Stimulated activated memory B cell treated with anti-CD40 and anti-IgM and Interleukin-4, amounts not matched to agents 10 μg/mL and 1 μg/mL and 100 μg/mL, for 72 hours (primary cell): Measurements from ENCODE around the gene PTPRM.
"Not testable (repeated sequence)": the region's sequence is repeated elsewhere in the genome, so short reads cannot be mapped to it uniquely, and the experiment has no call there.

ENCODE experiments used
- ATAC-seq: fragments of 150-1000 bp; cut with Tn5 transposase; 2 replicates; pipeline ENCODE4 v1.10.0; 2021
- H3K27ac Mint-ChIP-seq: one replicate; pipeline ENCODE4 v1.8.0; 2022; ENCODE audit warnings: mild to moderate bottlenecking, mixed read lengths
- H3K27me3 Mint-ChIP-seq: one replicate; pipeline ENCODE4 v1.8.0; 2022; ENCODE audit warnings: mixed read lengths
- H3K36me3 Mint-ChIP-seq: one replicate; pipeline ENCODE4 v1.8.0; 2022; ENCODE audit warnings: mixed read lengths
- H3K4me1 Mint-ChIP-seq: one replicate; pipeline ENCODE4 v1.8.0; 2022; ENCODE audit warnings: mixed read lengths
- H3K4me3 Mint-ChIP-seq: one replicate; pipeline ENCODE4 v1.8.0; 2022; ENCODE audit warnings: mild to moderate bottlenecking, moderate library complexity, mixed read lengths
- H3K9me3 Mint-ChIP-seq: one replicate; pipeline ENCODE4 v1.8.0; 2022; ENCODE audit warnings: mixed read lengths

The PTPRM gene

DNA sequence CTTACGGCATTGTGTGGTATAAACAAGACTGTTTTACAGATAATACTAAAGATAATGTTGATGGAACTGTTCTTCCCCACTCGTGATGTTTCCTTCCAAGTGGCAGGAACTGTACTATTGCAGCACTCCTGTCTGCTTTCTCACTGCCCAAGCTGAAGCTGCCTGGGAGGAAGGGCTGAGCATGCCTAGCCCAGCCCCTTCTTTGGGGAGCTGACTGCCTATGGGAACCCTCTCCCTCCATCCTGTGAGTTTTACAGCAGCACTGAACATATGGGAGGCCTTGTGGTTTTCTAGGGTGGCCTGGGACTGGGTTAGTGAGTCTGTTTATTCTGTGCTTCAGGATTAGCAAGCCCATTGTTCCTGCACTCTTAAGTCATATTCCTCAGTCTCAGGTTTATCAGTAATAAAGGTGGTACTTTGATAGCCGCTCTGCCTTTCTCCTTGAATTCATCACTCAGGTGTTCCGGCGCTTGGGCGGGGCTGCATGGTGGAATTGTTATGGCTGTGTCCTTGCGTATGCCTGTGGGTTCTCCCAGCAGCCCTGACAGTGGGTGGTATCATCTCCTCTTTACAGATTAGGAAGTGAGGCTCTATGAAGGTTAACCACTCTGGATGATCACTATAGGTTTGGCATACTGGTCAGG, 379.7 kb downstream of the PTPRM start:
- H3K27me3 Mint-ChIP-seq, result no peaks in the 10 kb centered on the region
- H3K9me3 Mint-ChIP-seq, result peaks cover 3% of the 10 kb centered on the region
- H3K27ac Mint-ChIP-seq, result no peak overlapping the region
- no peaks in the 10 kb centered on the region for H3K4me1 Mint-ChIP-seq
- no peak for ATAC-seq
- no peak overlapping the region for H3K4me3 Mint-ChIP-seq
- H3K36me3 Mint-ChIP-seq, result no peaks in the 10 kb centered on the region

GRCh38 chr18:7950380-7951136, 383.4 kb downstream of the PTPRM start:
- Mint-ChIP-seq H3K9me3 (no peaks in the 10 kb centered on the region), H3K27ac (no peak overlapping the region), H3K36me3 (no peaks in the 10 kb centered on the region), H3K4me1 (no peaks in the 10 kb centered on the region), H3K4me3 (no peak overlapping the region), H3K27me3 (no peaks in the 10 kb centered on the region)
- peak; percentile 8 for ATAC-seq

- ATAC-seq, result no peak
- H3K36me3 Mint-ChIP-seq, result no peaks in the 10 kb centered on the region
- H3K4me3 Mint-ChIP-seq, result no peak overlapping the region
- no peak overlapping the region for H3K27ac Mint-ChIP-seq
- no peaks in the 10 kb centered on the region for H3K9me3 Mint-ChIP-seq
- no peaks in the 10 kb centered on the region for H3K4me1 Mint-ChIP-seq
- no peaks in the 10 kb centered on the region for H3K27me3 Mint-ChIP-seq
Measured at GRCh38 chr18:7953095-7953958, 386.2 kb downstream of the PTPRM start.

DNA sequence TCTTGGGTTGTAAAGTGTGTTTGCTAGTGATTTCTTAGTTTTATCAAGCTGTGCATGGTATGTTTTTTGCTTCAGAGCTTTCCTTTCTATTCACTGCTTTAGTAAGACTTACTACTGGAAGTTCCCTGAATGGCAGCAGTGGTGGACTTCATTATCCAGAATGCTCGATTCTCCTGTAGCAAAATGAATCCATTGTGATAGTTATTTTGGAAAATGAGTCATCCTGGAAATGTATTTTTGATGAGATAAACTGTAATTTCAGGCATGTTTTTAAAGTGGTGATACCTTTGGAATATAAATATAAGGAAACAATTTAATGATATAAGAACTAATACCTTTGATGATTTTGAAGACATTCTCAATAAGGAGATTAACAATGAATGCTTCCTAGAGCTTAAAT, 387.1 kb downstream of the PTPRM start:
- Mint-ChIP-seq H3K27me3 (no peaks in the 10 kb centered on the region), H3K4me1 (no peaks in the 10 kb centered on the region), H3K4me3 (no peak overlapping the region), H3K27ac (no peak overlapping the region), H3K9me3 (no peaks in the 10 kb centered on the region), H3K36me3 (no peaks in the 10 kb centered on the region)
- no peak for ATAC-seq

DNA sequence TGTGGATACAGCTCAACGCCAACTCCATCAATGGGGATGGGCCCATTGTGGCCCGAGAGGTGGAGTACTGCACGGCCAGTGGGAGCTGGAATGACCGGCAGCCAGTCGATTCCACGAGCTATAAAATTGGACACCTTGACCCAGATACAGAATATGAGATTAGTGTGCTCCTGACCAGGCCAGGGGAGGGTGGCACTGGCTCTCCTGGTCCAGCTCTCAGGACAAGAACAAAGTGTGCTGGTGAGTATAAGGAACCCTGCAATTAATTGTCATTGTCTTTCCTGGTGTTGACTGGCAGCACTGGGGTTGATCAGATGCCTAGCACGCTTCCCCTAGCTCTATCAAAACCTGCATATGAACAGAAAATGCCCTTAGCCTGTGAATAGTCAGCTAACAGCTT, 388.1 kb downstream of the PTPRM start:
- Mint-ChIP-seq H3K36me3 (no peaks in the 10 kb centered on the region), H3K27me3 (no peaks in the 10 kb centered on the region), H3K4me3 (no peak overlapping the region), H3K4me1 (no peaks in the 10 kb centered on the region), H3K9me3 (no peaks in the 10 kb centered on the region), H3K27ac (no peak overlapping the region)
- ATAC-seq, result no peak

- no peaks in the 10 kb centered on the region for H3K4me1 Mint-ChIP-seq
- no peaks in the 10 kb centered on the region for H3K36me3 Mint-ChIP-seq
- no peak overlapping the region for H3K27ac Mint-ChIP-seq
- no peak overlapping the region for H3K4me3 Mint-ChIP-seq
- no peak for ATAC-seq
- no peaks in the 10 kb centered on the region for H3K9me3 Mint-ChIP-seq
- H3K27me3 Mint-ChIP-seq, result no peaks in the 10 kb centered on the region
Measured at GRCh38 chr18:7957297-7957696, 390.2 kb downstream of the PTPRM start.

- Mint-ChIP-seq H3K36me3 (no peaks in the 10 kb centered on the region), H3K27ac (no peak overlapping the region), H3K4me1 (no peaks in the 10 kb centered on the region), H3K27me3 (no peaks in the 10 kb centered on the region), H3K9me3 (no peaks in the 10 kb centered on the region), H3K4me3 (no peak overlapping the region)
- no peak for ATAC-seq
Measured at GRCh38 chr18:7958081-7958896, 391.2 kb downstream of the PTPRM start.

- no peak overlapping the region for H3K27ac Mint-ChIP-seq
- no peaks in the 10 kb centered on the region for H3K4me1 Mint-ChIP-seq
- H3K27me3 Mint-ChIP-seq, result no peaks in the 10 kb centered on the region
- H3K4me3 Mint-ChIP-seq, result no peak overlapping the region
- no peaks in the 10 kb centered on the region for H3K9me3 Mint-ChIP-seq
- no peak for ATAC-seq
- H3K36me3 Mint-ChIP-seq, result no peaks in the 10 kb centered on the region
Measured at GRCh38 chr18:7958897-7959146, 391.7 kb downstream of the PTPRM start.

DNA sequence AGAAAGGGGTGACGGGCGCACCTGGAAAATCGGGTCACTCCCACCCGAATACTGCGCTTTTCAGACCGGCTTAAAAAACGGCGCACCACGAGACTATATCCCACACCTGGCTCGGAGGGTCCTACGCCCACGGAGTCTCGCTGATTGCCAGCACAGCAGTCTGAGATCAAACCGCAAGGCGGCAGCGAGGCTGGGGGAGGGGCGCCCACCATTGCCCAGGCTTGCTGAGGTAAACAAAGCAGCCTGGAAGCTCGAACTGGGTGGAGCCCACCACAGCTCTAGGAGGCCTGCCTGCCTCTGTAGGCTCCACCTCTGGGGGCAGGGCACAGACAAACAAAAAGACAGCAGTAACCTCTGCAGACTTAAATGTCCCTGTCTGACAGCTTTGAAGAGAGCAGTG, 399.6 kb downstream of the PTPRM start:
- H3K27ac Mint-ChIP-seq, H3K27me3 Mint-ChIP-seq, H3K36me3 Mint-ChIP-seq, H3K9me3 Mint-ChIP-seq, H3K4me3 Mint-ChIP-seq, ATAC-seq, H3K4me1 Mint-ChIP-seq: not testable (repeated sequence)

GRCh38 chr18:7974200-7974874, 407.2 kb downstream of the PTPRM start:
- no peak for ATAC-seq
- no peaks in the 10 kb centered on the region for H3K4me1 Mint-ChIP-seq
- no peaks in the 10 kb centered on the region for H3K27me3 Mint-ChIP-seq
- H3K36me3 Mint-ChIP-seq, result no peaks in the 10 kb centered on the region
- H3K27ac Mint-ChIP-seq, result no peak overlapping the region
- H3K4me3 Mint-ChIP-seq, result no peak overlapping the region
- H3K9me3 Mint-ChIP-seq, result peaks cover 4% of the 10 kb centered on the region

GRCh38 chr18:7977897-7978296, 410.8 kb downstream of the PTPRM start:
- Mint-ChIP-seq H3K4me3 (no peak overlapping the region), H3K9me3 (peaks cover 4% of the 10 kb centered on the region), H3K4me1 (no peaks in the 10 kb centered on the region), H3K36me3 (no peaks in the 10 kb centered on the region), H3K27me3 (no peaks in the 10 kb centered on the region), H3K27ac (no peak overlapping the region)
- ATAC-seq, result no peak

DNA sequence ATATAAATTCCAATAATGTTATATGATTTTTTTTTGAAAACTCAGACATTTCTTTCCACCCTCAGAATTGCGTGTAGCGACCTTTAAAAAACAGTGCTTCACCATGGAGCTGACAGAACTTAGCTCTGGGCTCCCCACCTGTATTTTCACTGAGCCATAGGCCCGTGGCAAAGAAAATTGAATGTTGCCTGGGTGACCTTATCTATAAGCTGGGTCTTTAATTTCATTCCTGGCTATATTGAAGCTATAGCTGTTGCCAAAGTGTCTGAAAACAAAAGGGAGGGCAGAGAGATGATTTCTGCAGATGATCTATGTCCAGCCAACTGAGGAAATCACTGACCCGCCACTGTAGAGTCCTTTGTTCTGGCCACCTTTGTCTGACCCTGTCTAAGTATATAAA, 411.7 kb downstream of the PTPRM start:
- no peaks in the 10 kb centered on the region for H3K36me3 Mint-ChIP-seq
- no peak for ATAC-seq
- peaks cover 4% of the 10 kb centered on the region for H3K9me3 Mint-ChIP-seq
- no peak overlapping the region for H3K27ac Mint-ChIP-seq
- H3K4me1 Mint-ChIP-seq, result no peaks in the 10 kb centered on the region
- H3K4me3 Mint-ChIP-seq, result no peak overlapping the region
- H3K27me3 Mint-ChIP-seq, result no peaks in the 10 kb centered on the region

DNA sequence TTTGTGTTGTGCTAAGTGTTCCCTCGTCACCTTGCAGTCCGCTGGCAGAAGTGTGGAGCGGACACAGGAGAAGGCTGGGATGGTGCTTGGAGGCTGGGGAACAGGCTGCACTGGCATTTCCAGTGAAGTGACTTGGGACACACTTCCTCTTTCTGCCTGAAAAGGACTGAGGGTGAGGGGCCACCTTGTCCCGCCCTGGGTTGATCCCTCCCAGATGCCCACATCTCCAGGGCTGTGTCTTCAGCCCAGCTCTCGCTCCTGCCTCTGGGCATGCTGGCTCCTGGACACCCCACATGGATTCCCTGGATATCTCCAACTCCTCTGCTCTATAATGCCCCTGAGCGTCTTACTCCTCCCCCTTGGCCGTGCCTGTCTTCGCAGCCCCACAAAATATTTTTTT, 412.6 kb downstream of the PTPRM start:
- Mint-ChIP-seq H3K9me3 (peaks cover 4% of the 10 kb centered on the region), H3K36me3 (no peaks in the 10 kb centered on the region), H3K4me1 (no peaks in the 10 kb centered on the region), H3K27ac (no peak overlapping the region), H3K4me3 (no peak overlapping the region), H3K27me3 (no peaks in the 10 kb centered on the region)
- ATAC-seq, result peak; percentile 12

DNA sequence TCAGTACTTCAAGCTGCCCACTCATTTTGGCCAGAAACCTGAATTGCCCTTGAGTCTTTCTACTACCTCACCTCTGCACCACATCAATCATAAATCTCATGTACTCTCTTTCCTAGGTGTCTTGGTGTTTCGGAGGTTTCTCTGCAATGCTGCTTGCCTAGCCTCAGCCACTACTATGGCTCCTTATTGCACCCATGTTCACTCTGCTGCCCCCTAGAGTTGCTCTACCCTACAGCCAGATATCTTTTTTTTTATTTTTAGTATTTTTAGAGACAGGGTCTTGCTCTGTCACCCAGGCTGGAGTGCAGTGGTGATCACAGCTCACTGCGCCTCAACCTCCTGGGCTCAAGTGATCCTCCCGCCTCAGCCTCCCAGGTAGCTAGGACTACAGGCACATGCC, 413.0 kb downstream of the PTPRM start:
- peaks cover 4% of the 10 kb centered on the region for H3K9me3 Mint-ChIP-seq
- no peak overlapping the region for H3K4me3 Mint-ChIP-seq
- ATAC-seq, result no peak
- no peaks in the 10 kb centered on the region for H3K36me3 Mint-ChIP-seq
- H3K4me1 Mint-ChIP-seq, result no peaks in the 10 kb centered on the region
- H3K27me3 Mint-ChIP-seq, result no peaks in the 10 kb centered on the region
- H3K27ac Mint-ChIP-seq, result no peak overlapping the region

DNA sequence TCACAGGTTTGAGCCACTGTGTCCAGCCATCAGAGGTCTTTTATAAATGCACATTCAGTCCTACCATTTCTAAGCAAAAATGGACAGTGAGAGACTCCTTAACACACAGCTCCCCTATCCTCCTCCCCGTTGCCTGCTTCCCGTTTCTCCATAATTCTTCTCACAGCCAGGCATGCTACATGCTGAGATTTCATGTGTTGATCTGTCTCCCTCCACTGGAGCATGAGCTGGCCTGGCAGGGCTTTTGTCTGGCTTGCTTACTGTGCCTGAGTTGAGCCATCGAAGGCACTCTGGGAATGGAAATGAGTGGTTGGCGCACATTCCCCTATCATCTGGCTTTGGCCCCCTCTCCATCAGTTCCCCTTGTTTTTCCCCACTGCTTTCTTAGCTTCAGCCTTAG, 413.5 kb downstream of the PTPRM start:
- H3K4me3 Mint-ChIP-seq, result no peak overlapping the region
- H3K9me3 Mint-ChIP-seq, result peaks cover 4% of the 10 kb centered on the region
- no peak overlapping the region for H3K27ac Mint-ChIP-seq
- ATAC-seq, result no peak
- H3K4me1 Mint-ChIP-seq, result no peaks in the 10 kb centered on the region
- H3K27me3 Mint-ChIP-seq, result no peaks in the 10 kb centered on the region
- H3K36me3 Mint-ChIP-seq, result no peaks in the 10 kb centered on the region
